ENCODE results near the gene YIPF3. TPM values are rescaled to one million over a fixed set of nuclear protein-coding genes. Genes with fewer than 3 reads are reported as not detected.

The YIPF3 gene
- 110 and 115 TPM in 2 replicates for total RNA-seq

DNA sequence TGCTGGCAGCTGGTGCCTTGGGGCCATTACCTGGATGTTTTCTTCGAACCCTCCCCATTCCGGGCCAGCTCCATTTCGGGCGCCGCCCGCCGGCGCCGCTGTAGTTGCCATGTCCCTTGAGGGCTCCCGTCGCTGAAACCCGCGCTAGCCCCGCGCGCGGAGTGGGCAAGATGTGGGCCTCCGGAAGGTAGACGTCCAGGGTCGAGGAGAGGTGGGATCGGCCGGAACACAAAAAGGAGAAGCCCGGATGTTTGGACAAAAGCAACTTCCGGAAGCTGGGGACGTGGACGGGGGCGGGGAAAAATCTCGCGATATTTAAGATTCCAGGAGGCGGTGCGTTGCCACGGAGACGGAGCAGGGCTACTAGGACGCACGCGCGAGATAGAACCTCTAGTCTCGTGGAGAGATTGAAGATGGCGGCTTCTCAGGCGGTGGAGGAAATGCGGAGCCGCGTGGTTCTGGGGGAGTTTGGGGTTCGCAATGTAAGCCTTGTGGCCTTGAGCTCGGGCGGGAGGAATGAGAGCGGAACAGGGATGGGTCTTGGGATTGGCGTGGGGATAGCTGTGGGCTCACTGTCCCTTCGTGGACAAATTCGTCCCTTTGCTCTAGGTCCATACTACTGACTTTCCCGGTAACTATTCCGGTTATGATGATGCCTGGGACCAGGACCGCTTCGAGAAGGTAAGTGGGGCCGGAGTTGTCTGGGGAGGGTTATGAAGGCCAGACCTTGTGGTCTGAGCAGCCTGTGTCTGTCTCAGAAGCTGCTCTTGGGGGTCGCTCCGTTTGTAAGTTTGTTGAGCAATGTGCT is at the start of gene YIPF3, which contains the start of gene POLR1C:
YIPF3 (minus strand) TSS at position 230 of the 808 bp plus-strand sequence; CDS start at position 111, 119 bp downstream.
POLR1C (plus strand) TSS at position 393 of the 808 bp plus-strand sequence; CDS start at position 414, 21 bp downstream.

GRCh38 chr6:43509984-43510826 is 6.5 kb downstream of the YIPF3 start, which contains the start of gene LRRC73:
Gene LRRC73 (minus strand): TSS chr6:43510346. CDS start chr6:43509785, 561 bp downstream.

GRCh38 chr6:43477235-43478007 is 39.3 kb downstream of the YIPF3 start, which contains the start of gene TJAP1:
Gene TJAP1 (plus strand): TSS chr6:43477570. CDS start chr6:43499002, 21,432 bp downstream.

Small RNA genes within 50 kb of the gene (small RNA-seq; reads per million reads assigned to genes)
- gene RF00426 (ENCODE audit: low replicate concordance): not detected
- not detected for gene RNU6-1113P (ENCODE audit: low replicate concordance)

Other genes starting within 250 kb of the YIPF3 start
- not detected in 2 replicates for gene SLC22A7, start 218.7 kb downstream of the YIPF3 start, total RNA-seq
- gene CRIP3, start 208.1 kb downstream of the YIPF3 start, total RNA-seq: not detected in 2 replicates
- 9.2 and 15.3 TPM in 2 replicates for gene ZNF318, start 147.3 kb downstream of the YIPF3 start, total RNA-seq
- gene ABCC10, start 89.4 kb downstream of the YIPF3 start, total RNA-seq: 34.5 and 43.3 TPM in 2 replicates
- 0.44 and 0.57 TPM in 2 replicates for gene DLK2, start 61.4 kb downstream of the YIPF3 start, total RNA-seq
- 19.2 and 19.3 TPM in 2 replicates for gene TJAP1, start 39.4 kb downstream of the YIPF3 start, total RNA-seq
- gene LRRC73, start 6.6 kb downstream of the YIPF3 start, total RNA-seq: 0.57 and 0.66 TPM in 2 replicates
- gene POLR1C, start 163 bp upstream of the YIPF3 start, total RNA-seq: 30.9 and 36.4 TPM in 2 replicates
- gene XPO5, start 59.1 kb upstream of the YIPF3 start, total RNA-seq: 46.8 and 55.6 TPM in 2 replicates
- 10.7 and 27.8 TPM in 2 replicates for gene POLH, start 59.3 kb upstream of the YIPF3 start, total RNA-seq
- gene GTPBP2, start 112.3 kb upstream of the YIPF3 start, total RNA-seq: 70.0 and 173 TPM in 2 replicates
- 24.3 and 32.4 TPM in 2 replicates for gene MAD2L1BP, start 118.9 kb upstream of the YIPF3 start, total RNA-seq
- 0.43 and 0.66 TPM in 2 replicates for gene RSPH9, start 128.1 kb upstream of the YIPF3 start, total RNA-seq
- gene MRPS18A, start 170.9 kb upstream of the YIPF3 start, total RNA-seq: 44.2 and 54.3 TPM in 2 replicates